GM04504 (cell line): ENCODE measurements around the gene ARHGAP10.

Source experiments
- DNase-seq: peaks from one replicate; pipeline ENCODE4 v3.0.0-alpha.2; 2012; ENCODE audit warnings: low read depth

Gene ARHGAP10, protein sequence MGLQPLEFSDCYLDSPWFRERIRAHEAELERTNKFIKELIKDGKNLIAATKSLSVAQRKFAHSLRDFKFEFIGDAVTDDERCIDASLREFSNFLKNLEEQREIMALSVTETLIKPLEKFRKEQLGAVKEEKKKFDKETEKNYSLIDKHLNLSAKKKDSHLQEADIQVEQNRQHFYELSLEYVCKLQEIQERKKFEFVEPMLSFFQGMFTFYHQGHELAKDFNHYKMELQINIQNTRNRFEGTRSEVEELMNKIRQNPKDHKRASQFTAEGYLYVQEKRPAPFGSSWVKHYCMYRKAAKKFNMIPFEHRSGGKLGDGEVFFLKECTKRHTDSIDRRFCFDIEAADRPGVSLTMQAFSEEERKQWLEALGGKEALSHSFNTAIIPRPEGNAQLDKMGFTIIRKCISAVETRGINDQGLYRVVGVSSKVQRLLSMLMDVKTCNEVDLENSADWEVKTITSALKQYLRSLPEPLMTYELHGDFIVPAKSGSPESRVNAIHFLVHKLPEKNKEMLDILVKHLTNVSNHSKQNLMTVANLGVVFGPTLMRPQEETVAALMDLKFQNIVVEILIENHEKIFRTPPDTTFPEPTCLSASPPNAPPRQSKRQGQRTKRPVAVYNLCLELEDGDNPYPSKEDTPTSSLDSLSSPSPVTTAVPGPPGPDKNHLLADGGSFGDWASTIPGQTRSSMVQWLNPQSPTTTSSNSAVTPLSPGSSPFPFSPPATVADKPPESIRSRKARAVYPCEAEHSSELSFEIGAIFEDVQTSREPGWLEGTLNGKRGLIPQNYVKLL

DNA sequence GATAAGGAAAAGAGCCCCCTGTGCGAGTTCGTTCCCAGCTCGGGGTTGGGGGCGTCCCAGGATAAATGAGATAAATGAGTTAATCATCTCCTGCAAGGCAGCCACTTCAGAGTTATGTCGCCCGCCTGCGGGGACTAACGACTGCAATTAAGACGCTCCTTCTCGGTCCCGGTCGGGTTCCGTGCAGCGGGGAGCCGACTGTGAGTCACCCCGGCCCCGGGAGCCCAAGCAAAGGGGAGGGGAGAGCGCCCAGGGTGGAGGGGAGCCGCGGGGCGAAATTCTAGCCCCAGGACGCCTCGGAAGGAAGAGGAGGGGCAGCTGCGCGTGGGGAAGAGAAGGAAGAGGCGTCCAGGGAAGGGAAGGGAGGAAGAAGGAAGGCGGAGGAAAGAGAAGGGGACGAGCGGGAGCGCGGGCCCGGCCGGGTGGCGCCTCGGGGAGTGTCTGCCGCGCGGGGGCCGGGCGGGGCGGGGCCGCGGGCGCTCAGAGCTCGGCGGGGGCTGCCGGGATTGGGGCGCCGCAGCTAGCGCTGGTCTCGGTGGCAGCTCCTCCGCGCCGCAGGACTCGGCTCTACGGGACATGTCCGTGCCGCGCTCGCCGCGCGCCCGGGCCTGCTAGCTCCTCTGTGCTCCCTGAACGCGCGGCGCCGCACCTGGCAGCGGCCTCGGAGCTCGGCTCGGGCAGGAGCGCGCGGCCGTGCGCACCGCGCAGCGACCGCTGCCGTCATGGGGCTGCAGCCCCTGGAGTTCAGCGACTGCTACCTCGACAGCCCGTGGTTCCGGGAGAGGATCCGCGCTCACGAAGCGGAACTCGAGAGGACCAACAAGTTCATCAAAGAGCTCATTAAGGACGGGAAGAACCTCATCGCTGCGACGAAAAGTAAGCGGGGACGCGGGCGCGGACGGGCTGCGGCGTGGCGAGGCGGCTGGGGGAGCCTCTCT is at the start of gene ARHGAP10:
Gene ARHGAP10, plus strand, starts transcription at position 509 of the 938 bp plus-strand sequence. Its CDS starts 214 bp downstream, at position 723.
- peak; percentile 68 for DNase-seq

DNA sequence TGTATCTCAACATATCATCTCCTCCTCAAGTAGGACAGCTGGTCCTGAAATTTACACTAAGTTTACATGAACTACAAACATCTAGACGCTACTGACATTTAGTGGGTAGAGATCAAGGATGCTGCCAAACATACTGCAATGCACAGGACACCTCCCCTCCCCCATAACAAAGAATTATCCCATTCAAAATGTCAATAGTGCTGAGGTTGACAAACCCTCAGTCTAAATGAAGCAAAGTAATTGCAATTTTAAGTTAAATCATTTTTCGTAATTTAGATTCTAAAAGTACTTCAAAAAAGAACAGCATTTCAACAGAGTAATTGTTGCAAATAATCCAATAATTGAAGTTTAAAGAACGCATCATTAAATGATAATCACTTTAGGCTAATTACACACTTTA is 49.1 kb upstream of the ARHGAP10 start:
- DNase-seq, result no peak

DNA sequence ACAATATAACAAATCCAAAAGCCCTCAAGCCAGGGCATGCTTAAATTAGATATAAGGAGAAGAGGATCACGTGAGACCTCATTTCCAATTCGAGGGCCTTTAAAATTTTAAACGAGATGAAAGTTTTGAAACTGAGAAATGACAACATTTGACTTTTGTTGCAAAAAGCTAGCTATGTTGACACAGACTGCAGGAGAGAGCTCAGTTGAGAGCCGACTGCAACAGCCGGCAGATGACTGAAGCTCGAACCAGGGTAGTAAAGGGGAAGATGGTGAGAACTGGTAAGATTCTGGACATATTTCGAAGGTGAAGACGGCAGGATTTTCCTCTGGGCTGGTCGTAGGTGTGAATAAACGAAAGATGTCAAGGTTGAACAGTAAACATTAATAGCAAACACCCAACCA is 48.7 kb upstream of the ARHGAP10 start:
- no peak for DNase-seq

DNA sequence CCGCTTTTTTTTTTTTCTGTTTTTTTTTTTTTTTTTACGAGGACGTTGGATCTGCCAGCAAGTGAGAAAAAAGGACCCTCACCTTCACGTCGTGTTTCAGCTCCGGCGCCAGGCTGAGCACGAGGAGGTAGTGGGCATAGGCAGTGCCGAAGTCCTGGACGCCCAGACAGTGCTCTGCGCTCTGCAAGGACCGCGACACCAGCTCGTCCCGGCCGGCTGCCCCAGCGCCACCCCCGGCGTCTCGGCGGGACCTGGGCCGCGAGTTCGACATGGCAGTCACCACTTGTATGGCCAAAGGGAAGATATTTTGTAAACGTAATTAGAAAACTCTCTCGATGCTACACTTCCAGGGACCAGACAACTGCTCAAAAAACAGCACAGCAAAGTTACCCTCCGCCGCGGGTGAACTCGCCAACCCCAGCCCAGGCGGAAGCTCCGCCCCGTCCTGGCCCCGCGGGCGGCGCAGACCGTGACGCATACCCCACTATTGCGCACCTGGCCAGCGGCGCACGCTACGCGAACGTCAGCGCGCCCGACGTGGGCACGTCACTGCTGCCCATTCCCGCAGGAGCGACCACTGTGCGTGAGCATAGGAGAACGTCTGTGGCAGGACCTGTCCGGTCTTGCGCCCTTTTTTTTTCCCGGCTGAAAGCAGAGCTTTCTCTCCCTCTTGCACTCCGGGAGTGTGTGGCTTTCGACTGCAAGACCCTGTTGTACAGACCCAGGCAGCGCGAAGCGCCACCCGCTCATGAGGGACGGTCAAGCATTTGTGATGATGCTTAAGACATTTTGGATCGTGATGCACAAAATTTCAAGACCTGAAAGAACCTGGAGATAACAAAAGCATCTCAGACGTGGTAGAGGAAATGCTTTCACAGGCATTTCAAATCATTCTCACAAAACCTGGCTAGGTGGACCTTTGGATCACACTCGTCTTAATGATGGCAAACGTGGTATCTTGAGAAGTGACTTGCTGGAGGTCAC is 47.9 kb upstream of the ARHGAP10 start, which contains the start of gene PRMT9:
Gene PRMT9, minus strand, starts transcription at position 447 of the 984 bp plus-strand sequence. Its CDS starts 176 bp downstream, at position 271.
- peak; percentile 68 for DNase-seq

DNA sequence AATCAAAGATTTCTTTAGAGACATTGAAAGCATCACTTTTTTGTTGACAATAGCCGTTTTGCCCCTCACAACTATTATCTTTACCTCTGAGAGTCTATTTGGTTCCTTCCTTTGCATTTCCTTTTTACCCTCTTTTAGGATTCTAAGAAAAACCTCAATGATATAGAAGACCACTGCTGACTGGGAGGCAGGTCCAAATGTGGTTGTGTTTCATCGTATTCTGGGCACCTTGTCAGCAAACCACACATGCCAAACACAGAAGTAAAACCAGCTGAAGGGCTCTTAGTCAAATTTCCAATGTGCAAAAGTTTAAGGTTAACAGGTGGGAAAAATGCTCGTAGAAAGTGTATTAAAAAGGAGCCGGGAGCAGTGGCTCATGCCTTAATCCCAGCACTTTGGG is 42.8 kb upstream of the ARHGAP10 start:
- no peak for DNase-seq

DNA sequence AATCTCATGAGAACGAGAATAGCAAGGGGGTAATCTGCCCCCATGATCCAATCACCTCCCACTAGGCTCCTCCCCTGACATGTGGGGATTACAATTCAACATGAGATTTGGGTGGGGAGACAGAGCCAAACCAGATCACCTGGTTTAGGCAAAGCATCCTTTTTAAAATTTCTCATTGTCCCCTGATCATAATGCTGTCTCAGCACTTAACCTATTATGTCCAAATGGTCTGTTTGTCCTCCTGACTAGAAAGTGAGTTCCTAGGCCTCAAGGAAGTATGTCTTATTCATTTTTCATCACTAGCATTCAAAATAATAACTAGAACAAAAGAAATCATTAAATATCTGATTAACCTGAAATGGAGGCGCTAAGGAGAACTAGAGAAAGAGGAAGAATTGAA is 40.1 kb upstream of the ARHGAP10 start:
- no peak for DNase-seq

DNA sequence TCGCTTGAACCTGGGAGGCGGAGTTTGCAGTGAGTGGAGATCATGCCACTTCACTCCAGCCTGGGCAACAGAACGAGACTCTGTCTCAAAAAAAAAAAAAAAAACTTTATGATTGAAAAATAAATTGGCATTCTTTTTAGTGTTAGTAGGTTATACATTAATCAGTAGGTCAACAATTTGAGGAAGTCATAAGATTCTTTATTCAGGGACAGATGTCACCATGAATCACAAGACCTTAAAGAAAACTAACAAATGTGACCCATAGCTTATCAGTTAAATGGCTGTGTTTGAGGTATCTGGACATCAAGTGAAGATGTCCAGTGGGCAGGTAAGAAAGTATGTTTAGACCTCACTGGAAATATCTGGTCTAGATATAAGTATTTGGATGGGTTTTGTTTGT is 38.7 kb upstream of the ARHGAP10 start:
- DNase-seq, result no peak

DNA sequence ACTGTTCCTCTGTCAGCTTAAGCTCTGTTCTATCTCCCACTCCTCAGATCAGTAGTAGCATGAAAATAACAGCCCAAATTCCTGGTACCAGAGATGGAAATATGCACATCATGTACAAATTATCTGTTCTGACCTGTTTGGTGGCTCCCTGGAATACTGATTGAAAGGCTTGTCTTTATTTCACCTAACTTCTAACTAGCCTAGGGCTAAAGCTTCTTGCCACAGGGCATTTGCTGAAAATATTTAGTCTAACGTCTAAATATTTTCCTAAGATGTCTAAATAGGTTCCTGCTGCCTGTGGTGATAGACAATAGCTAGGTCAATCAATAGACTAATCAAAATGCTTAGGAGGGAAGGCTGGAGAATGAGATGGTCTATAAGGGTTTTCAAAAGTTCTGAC is 35.0 kb upstream of the ARHGAP10 start:
- DNase-seq, result no peak

DNA sequence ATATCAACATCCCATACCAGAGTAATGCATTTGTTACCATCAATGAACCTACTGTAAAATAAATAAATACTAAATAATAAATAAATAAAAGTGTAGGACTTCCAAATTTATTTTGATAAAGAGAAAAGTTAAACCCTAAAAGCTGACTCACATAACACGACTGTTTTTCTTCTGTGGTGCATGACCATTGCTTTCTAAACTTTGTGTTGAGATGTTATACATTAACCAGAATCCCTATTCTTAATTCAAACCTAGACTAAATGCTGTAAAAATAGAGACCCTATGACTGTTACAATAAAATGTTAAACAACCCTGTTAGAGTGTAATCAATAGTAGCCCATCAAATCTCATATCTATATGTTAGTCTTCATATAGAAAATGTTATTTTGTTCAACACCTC is 27.0 kb upstream of the ARHGAP10 start:
- no peak for DNase-seq

DNA sequence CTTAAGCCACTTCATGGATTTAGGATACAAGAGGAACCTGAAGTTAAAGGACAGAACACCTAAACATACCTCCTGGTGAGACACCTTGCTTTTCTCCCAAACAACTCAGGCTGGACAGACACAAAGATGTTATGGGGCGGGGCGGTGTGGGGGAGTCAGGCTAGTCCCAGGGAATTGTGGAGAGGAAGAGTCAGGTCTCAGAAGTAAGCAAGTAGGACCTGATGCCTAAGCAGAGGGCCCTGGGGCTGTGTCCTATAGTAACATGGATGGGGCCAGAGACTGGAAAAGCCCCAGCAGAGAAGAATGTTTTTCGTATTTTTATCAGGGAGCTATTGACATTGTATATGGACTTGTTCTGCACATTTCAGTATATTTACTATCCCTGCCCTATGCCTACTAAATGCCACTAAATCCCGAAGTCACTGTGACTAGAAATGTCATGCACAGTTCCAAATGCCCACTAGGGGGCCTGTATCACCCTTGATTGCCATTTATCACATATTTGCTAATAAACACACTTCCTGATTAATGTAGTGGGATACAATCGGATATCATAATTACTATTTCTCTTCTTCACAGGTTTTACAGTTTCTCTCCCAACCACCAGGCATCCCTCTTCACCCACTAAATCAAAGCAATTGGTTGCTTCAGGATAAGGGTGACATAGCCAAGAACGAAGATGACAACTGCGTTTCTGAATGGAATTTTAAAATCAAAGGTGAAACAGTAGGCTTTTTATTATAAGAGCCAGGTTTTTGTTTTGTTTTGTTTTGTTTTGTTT is 23.8 kb upstream of the ARHGAP10 start:
- no peak for DNase-seq

DNA sequence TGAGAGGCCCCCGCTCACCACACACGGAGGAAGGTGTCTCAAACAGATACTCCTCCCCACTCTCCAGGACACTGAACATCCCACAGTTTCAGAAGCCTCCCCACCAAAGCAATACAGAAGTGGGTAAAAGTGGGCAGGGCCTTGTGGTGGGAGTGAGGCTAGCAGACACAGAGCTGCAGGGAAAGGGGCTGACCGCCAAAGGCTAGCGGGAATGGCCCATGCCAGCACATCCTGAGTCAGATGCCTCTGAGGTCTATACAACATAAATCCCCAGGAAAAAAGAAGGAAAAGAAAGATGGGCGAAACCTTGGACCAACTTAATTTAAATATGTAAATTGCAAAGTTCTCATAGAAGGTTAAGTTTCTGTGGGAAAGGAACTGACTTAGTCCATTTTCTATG is 21.9 kb upstream of the ARHGAP10 start:
- DNase-seq, result no peak

DNA sequence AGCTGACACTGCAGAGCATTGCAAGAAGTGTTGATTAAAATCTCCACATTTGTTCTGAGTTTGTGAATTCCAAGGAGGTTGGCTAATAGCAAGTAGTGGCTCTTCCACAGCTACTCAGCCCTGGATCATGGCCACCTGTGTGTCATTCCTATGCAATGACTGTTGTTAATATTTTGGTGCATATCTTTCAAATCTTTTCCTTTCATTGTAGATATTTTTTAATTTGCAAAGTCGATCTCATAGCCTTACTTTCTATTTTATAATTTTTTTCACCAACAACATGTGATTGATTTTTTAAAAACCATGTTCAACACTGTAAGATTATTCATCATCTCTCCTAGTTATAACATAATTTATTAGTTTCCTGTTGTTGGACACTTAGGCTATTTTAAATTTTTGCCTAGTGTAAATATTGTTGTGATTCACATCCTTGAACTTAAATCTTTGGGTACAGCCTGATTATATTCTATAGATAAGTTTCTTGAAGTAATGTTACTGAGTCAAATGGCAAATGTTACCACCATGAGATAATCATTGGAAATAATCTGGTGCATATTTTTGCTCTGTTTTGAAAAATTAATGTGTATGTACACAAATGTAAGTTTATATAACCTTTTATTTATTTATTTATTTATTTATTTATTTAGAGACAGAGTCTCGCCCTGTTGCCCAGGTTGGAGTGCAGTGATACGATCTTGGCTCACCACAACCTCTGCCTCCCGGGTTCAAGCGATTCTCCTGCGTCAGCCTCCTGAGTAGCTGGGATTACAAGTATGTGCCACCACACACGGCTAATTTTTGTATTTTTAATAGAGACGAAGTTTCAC is 17.1 kb upstream of the ARHGAP10 start:
- DNase-seq, result peak; percentile 79

DNA sequence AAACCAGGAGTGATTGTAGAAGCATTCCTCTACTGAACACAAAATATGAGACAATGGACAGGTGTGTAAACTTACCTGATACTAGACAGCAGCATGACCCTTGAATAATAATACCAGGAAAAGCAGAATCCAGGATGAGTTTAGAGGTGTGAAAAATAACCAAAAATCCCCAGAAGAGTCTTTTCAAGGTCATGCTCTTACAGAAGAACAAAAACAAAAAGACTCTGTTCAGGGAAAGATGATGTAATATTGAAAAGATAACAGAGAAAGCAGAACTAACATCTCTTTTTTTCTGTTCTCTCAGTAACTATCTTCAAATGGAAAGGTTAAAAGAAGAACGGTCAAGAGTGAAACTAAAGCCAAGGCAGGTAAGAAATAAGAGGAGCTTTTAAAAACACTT is 14.0 kb upstream of the ARHGAP10 start:
- no peak for DNase-seq

DNA sequence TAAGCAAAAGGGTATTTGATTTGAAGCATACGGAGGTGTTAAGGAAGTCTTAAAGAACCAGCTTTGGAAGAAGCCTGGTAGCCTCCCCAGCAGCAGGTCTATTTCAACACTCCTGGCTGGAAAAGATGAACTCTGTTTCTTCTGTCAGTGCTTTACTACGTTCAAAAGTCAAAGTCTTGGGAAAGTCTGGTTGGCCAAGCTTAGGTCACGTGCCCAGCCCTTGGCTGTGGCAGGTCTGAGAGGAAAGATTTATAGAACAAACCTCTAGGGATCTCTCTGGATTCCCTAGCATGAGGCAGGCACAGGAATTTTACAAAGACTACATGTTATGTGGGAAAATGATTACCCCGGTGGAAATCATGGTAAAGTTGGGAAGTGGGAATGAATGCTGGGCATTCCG is 8.6 kb upstream of the ARHGAP10 start:
- no peak for DNase-seq

DNA sequence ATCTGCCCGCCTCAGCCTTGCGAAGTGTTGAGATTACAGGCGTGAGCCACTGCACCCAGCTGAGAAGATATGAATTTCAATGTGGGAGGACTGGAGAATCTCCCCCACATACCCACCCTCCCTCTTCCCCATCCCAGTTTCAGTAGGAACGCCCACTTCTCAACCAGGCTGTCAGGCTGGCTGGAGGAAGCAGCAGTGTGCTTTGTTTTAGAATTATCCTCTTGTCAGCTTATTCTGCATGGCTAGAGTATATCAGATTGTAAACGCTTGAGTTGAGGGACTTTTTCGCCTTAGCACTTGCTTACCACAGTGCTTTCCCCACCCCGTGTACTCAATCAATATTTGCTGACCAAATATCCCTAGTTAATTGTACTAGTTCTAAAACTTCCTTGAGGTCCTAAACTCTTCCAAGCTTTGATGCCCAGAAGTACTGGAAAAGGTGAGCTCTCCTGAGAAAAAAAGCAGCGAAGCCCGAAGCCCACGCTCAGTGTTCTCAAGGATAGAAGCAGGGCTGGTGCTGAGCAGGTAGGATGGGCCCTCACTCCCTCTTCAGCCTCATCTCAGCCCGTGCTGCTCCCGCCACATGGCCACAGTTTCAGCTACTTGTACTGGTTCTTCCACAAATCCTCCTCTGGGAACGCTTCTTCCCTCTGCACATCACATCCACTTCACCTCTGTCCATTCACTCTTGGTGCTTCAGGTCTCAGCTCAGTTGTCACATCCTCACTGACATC is 7.3 kb upstream of the ARHGAP10 start:
- DNase-seq, result no peak

DNA sequence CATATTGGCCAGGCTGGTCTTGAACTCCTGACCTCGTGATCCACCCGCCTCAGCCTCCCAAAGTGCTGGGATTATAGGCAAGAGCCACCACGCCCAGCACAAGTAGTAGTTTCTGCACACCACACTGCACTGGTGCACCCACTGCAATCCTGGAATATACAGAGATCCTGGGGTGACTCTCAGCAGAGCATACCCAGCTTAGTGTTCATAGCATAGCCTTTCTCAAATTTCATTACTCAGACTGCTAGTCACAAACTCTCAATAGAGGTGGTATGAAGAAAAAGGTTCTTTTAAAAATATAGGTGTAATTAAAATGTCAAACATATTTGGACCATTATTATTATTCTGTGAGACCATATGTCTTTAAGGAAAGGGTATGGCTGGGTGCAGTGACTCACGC is 6.2 kb upstream of the ARHGAP10 start:
- no peak for DNase-seq

DNA sequence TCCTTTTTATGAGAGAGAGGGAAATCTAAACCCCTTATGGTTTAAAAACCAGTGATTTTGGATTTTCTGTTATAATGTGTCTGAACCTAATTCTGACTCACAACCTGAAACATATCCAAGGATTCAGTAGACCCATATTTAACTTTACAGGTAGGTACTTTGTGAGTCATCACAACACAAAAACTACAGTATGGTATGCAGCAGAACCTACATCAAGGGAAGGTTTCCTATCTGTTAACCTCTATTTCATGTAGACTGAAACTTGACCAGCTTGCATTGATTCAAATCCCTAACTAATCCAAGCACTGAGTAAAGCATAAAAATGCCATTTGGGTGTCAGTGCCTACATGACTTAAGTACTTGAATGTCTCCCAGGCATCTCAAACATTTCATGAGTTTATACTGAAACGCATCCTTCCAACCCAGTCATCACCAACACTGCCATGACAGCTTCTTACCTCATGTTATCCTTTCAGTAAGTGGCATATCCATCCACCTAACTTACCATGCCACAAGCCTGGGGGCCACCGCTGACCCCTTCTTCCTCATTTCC is 4.3 kb upstream of the ARHGAP10 start:
- DNase-seq, result no peak

DNA sequence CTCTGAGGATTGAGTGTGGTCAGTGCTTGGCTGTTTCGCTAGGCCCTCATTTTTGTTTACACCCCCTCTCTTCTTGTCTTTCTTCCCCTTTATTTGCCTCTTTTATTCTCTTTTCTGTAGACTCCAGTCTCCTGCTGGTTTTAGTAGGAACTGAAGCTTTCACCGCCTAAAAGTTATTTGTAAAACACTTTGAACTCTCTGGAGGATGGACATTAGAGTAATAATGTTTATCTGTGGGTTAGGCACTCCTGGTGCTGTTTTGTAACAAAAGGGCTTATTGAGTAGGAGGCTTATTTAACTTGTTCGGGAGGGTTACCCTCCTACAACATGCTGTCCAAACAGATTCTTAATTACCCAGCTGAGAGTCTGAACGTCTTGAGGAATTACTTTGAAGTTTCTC is 1.6 kb upstream of the ARHGAP10 start:
- DNase-seq, result no peak
